ENCODE measurements around the gene PTTG1IP.

PTTG1IP gene

GRCh38 chr21:44902268-44903049 lies 29.0 kb upstream of the PTTG1IP start:
- Histone ChIP-seq H3K27me3 (ENCODE audit: control insufficient read depth in 1 of 2, insufficient read depth in 2 of 2, low read length in 2 of 2) (peaks cover 0 to 6% of the 10 kb centered on the region in 2 donors), H3K4me1 (ENCODE audit: control insufficient read depth in 1 of 2, insufficient read depth in 2 of 2, low read length in 2 of 2) (peaks cover 8 to 10% of the 10 kb centered on the region in 2 donors), H3K27ac (ENCODE audit: low read depth, low read length) (no peak overlapping the region), H3K4me3 (ENCODE audit: low read depth in 1 of 2, low read length in 2 of 2) (no peak overlapping the region), H3K9ac (ENCODE audit: low read depth in 1 of 2, low read length in 2 of 2) (no peak overlapping the region), H3K9me3 (ENCODE audit: control insufficient read depth in 1 of 2, low read length in 2 of 2) (no peaks in the 10 kb centered on the region), H3K36me3 (ENCODE audit: control insufficient read depth in 1 of 2, insufficient read depth in 2 of 2, low read length in 2 of 2) (peaks cover 6 to 28% of the 10 kb centered on the region in 2 donors)

DNA sequence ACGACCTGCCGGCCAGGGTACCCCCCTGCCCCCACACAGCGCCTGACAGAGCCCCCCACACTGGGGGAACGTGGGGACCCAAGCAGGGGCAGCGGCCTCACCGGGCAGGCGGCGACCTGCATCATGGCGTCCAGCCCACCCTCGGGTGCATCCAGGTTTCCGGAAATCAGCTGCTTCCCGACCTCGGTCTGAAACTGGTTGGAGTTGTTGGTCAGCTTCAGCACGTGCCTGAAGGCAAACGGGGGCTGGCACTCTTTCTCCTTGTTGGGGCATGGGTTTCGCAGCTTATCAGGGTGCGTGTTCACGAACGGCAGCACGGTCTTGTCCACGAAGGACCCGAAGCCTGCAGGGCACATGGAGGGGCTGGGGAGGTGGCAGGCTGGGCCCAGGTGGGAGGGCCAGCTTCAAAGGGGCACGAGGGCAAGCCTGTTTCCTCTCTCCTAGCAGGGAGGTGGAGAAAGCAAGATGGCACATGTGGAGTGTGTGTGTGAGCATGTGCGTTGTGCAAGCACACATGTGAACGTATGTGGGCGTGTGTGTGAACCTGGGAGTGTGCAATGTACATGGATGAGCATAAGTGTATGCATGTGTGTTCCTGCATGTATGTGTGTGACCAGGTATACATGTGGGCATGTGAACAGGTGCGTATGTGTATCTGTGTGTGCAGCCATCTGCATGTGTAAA lies 28.0 kb upstream of the PTTG1IP start:
- Histone ChIP-seq H3K9me3 (ENCODE audit: control insufficient read depth in 1 of 2, low read length in 2 of 2) (no peaks in the 10 kb centered on the region), H3K4me3 (ENCODE audit: low read depth in 1 of 2, low read length in 2 of 2) (no peak overlapping the region), H3K36me3 (ENCODE audit: control insufficient read depth in 1 of 2, insufficient read depth in 2 of 2, low read length in 2 of 2) (peaks cover 6 to 28% of the 10 kb centered on the region in 2 donors), H3K27me3 (ENCODE audit: control insufficient read depth in 1 of 2, insufficient read depth in 2 of 2, low read length in 2 of 2) (peaks cover 0 to 6% of the 10 kb centered on the region in 2 donors), H3K4me1 (ENCODE audit: control insufficient read depth in 1 of 2, insufficient read depth in 2 of 2, low read length in 2 of 2) (peaks cover 11 to 15% of the 10 kb centered on the region in 2 donors), H3K9ac (ENCODE audit: low read depth in 1 of 2, low read length in 2 of 2) (no peak overlapping the region), H3K27ac (ENCODE audit: low read depth, low read length) (no peak overlapping the region)

DNA sequence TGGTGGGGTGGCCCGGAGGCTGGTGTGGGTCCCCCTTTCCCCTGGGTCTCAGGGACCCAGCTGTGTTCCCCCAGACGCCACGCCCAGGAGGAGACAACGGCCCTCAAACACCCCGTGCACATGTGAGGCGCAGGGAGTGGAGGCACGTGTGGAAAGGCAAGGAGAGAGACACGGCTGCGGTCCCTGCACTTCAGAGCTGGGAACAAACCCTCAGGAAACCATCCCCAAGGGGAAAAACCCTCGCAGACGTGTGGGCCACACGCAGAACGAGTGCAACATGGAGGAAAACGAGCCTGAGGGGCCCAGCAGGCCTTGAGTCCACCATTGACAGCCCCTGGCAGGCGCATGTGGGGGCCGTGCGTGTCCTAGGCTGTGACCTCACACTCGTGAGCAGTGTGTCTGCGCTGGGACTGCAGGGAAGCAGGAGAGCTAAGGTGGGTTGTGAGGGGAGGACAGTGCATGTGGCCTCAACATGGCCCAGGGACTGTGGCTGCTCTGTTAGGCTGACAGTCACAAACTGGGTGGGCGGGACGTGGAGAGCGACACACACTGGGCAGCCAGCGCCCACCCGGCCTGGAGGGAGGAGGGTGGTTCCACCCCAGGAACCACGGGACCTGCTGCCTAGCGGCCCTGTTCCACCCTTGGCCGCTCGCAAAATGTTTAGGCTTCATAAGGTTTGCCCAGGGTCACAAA lies 27.2 kb upstream of the PTTG1IP start:
- Histone ChIP-seq H3K27me3 (ENCODE audit: control insufficient read depth in 1 of 2, insufficient read depth in 2 of 2, low read length in 2 of 2) (peaks cover 0 to 6% of the 10 kb centered on the region in 2 donors), H3K4me3 (ENCODE audit: low read depth in 1 of 2, low read length in 2 of 2) (no peak overlapping the region), H3K9me3 (ENCODE audit: control insufficient read depth in 1 of 2, low read length in 2 of 2) (no peaks in the 10 kb centered on the region), H3K36me3 (ENCODE audit: control insufficient read depth in 1 of 2, insufficient read depth in 2 of 2, low read length in 2 of 2) (peaks cover 6 to 28% of the 10 kb centered on the region in 2 donors), H3K4me1 (ENCODE audit: control insufficient read depth in 1 of 2, insufficient read depth in 2 of 2, low read length in 2 of 2) (peaks cover 11 to 15% of the 10 kb centered on the region in 2 donors), H3K9ac (ENCODE audit: low read depth in 1 of 2, low read length in 2 of 2) (no peak overlapping the region), H3K27ac (ENCODE audit: low read depth, low read length) (no peak overlapping the region)

DNA sequence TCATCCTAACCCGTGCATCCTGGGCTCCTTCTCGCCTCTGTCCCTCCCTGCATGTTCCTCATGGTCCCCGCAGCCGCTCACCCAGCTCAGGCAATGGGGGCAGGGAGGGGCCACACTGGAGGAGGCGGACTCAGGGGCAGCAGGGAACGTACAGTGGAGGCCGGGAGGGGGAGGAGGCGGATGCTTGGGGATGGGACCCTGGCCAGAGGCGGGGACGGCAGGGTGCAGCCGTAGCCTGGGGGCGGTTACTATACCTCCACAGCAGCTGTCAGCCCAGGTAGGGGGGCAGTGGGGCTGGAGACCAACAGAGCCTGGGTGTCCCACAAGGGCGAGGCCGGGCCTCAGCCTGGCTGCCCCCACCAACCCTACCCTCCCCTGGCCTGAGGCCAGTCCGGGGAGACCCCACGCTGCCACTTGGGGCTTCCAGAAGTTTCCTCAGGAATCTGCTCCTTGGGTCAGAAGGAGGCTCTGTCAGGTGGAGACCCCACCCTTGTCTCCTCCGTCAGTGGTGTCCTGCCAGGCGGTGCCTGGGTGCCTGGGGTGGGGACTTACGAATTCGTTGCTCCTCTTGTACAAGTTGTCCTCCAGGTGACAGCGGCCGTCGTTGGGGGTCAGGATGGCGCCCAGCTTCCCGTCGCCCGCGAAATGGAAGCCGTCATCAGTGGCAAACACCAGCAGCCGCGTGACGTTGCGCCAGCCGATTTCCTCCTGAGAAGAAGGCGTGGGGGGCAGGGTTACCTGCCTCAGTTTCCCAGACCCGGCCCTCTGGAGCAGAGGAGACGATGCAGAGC lies 26.5 kb upstream of the PTTG1IP start:
- peaks cover 6 to 28% of the 10 kb centered on the region in 2 donors for H3K36me3 ChIP-seq (ENCODE audit: control insufficient read depth in 1 of 2, insufficient read depth in 2 of 2, low read length in 2 of 2)
- no peaks in the 10 kb centered on the region for H3K9me3 ChIP-seq (ENCODE audit: control insufficient read depth in 1 of 2, low read length in 2 of 2)
- H3K4me3 ChIP-seq (ENCODE audit: low read depth in 1 of 2, low read length in 2 of 2) = no peak overlapping the region
- H3K27me3 ChIP-seq (ENCODE audit: control insufficient read depth in 1 of 2, insufficient read depth in 2 of 2, low read length in 2 of 2) = peaks cover 0 to 6% of the 10 kb centered on the region in 2 donors
- no peak overlapping the region for H3K27ac ChIP-seq (ENCODE audit: low read depth, low read length)
- no peak overlapping the region for H3K9ac ChIP-seq (ENCODE audit: low read depth in 1 of 2, low read length in 2 of 2)
- peaks cover 11 to 15% of the 10 kb centered on the region in 2 donors for H3K4me1 ChIP-seq (ENCODE audit: control insufficient read depth in 1 of 2, insufficient read depth in 2 of 2, low read length in 2 of 2)

DNA sequence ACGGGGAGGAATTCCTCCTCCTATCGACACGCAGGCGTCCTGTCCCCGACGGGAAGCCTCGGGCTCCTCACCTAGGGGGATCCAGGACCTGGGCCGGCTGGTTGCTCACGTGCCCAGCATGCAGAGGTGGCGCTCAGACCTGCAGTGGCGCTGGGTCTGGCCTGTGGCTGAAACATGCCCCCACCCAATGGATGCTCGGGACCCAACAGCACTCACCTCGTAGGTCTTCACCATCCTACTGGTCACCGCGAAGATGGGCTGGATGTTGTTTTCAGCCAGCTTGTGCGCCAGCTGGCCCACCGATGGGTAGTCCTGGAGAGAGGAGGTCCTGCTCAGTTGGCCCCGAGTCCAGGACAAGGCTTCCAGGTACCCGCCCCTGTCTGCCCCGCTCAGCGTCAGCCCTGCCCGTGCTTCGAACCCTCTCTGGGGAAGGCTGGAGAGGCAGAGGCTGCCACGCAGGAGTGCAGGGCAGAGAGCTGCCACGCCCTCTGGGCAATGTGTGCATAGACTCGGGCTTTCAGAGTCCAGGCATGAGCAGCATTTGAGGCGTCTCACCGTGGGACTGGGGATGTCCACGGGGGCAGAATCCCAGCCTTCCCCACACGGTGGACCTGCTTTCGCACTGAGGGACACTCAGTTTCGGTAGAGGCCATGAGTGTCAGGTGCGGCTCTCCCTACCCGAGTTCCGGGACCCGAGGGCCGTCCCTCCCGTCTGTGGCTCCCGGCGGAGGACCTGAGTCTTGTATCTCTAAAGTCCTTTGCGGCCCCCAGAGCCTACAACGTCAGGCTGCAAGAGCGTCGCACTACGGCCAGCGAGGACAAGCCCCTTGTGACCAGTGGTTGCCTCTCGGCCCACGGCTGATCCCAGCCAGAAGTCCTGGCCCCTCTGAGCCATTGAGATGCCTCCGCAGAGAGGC lies 25.6 kb upstream of the PTTG1IP start:
- Histone ChIP-seq H3K4me3 (ENCODE audit: low read depth in 1 of 2, low read length in 2 of 2) (no peak overlapping the region), H3K9ac (ENCODE audit: low read depth in 1 of 2, low read length in 2 of 2) (no peak overlapping the region), H3K27me3 (ENCODE audit: control insufficient read depth in 1 of 2, insufficient read depth in 2 of 2, low read length in 2 of 2) (peaks cover 0 to 6% of the 10 kb centered on the region in 2 donors), H3K4me1 (ENCODE audit: control insufficient read depth in 1 of 2, insufficient read depth in 2 of 2, low read length in 2 of 2) (peaks cover 11 to 15% of the 10 kb centered on the region in 2 donors), H3K9me3 (ENCODE audit: control insufficient read depth in 1 of 2, low read length in 2 of 2) (no peaks in the 10 kb centered on the region), H3K27ac (ENCODE audit: low read depth, low read length) (no peak overlapping the region), H3K36me3 (ENCODE audit: control insufficient read depth in 1 of 2, insufficient read depth in 2 of 2, low read length in 2 of 2) (peaks cover 6 to 28% of the 10 kb centered on the region in 2 donors)

- peaks cover 11 to 15% of the 10 kb centered on the region in 2 donors for H3K4me1 ChIP-seq (ENCODE audit: control insufficient read depth in 1 of 2, insufficient read depth in 2 of 2, low read length in 2 of 2)
- no peak overlapping the region for H3K27ac ChIP-seq (ENCODE audit: low read depth, low read length)
- peaks cover 6 to 28% of the 10 kb centered on the region in 2 donors for H3K36me3 ChIP-seq (ENCODE audit: control insufficient read depth in 1 of 2, insufficient read depth in 2 of 2, low read length in 2 of 2)
- H3K9ac ChIP-seq (ENCODE audit: low read depth in 1 of 2, low read length in 2 of 2) = no peak overlapping the region
- H3K9me3 ChIP-seq (ENCODE audit: control insufficient read depth in 1 of 2, low read length in 2 of 2) = no peaks in the 10 kb centered on the region
- no peak overlapping the region for H3K4me3 ChIP-seq (ENCODE audit: low read depth in 1 of 2, low read length in 2 of 2)
- H3K27me3 ChIP-seq (ENCODE audit: control insufficient read depth in 1 of 2, insufficient read depth in 2 of 2, low read length in 2 of 2) = peaks cover 0 to 6% of the 10 kb centered on the region in 2 donors
Measured at GRCh38 chr21:44898011-44898488, 24.6 kb upstream of the PTTG1IP start.

- Histone ChIP-seq H3K4me1 (ENCODE audit: control insufficient read depth in 1 of 2, insufficient read depth in 2 of 2, low read length in 2 of 2) (peaks cover 11 to 15% of the 10 kb centered on the region in 2 donors), H3K9ac (ENCODE audit: low read depth in 1 of 2, low read length in 2 of 2) (no peak overlapping the region), H3K27me3 (ENCODE audit: control insufficient read depth in 1 of 2, insufficient read depth in 2 of 2, low read length in 2 of 2) (peaks cover 0 to 6% of the 10 kb centered on the region in 2 donors), H3K27ac (ENCODE audit: low read depth, low read length) (no peak overlapping the region), H3K4me3 (ENCODE audit: low read depth in 1 of 2, low read length in 2 of 2) (no peak overlapping the region), H3K36me3 (ENCODE audit: control insufficient read depth in 1 of 2, insufficient read depth in 2 of 2, low read length in 2 of 2) (peaks cover 6 to 24% of the 10 kb centered on the region in 2 donors), H3K9me3 (ENCODE audit: control insufficient read depth in 1 of 2, low read length in 2 of 2) (no peaks in the 10 kb centered on the region)
Measured at GRCh38 chr21:44897326-44898010, 24.0 kb upstream of the PTTG1IP start.

DNA sequence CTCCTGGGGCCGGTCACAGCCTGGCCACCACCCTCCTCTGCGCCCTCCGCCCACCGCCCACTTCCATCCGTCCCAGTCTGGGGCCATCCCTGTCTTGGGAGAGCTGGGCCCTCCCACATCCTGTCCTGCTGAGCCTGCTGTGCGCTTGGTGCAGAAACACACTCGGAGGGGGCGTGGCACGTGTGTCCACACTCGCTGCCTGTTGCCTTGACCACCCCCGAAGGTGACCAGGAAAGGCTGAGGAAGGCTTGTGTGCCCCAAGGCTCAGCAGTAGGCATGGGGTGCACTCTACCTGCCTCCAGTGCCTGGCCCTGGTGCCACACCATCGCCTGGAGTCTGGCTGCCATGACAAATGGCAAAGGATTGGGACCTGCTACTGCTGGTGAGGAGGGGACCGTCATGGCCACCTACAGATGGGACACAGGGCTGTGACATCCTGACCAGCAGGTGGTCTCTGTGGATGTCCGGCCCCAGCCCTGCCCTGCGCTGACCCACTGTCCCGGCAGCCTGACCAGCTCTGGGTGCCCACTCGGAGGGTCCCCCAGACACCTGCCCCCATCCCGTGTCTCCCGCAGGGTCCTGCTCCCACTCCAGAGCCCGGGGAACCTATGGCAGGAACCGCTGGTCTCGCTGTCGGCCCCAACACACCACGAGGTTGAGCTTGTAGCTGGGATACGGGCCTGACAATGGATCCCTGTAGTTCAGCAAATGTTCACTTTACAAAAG lies 23.2 kb upstream of the PTTG1IP start:
- Histone ChIP-seq H3K27me3 (ENCODE audit: control insufficient read depth in 1 of 2, insufficient read depth in 2 of 2, low read length in 2 of 2) (peaks cover 0 to 10% of the 10 kb centered on the region in 2 donors), H3K4me3 (ENCODE audit: low read depth in 1 of 2, low read length in 2 of 2) (no peak overlapping the region), H3K27ac (ENCODE audit: low read depth, low read length) (no peak overlapping the region), H3K4me1 (ENCODE audit: control insufficient read depth in 1 of 2, insufficient read depth in 2 of 2, low read length in 2 of 2) (peaks cover 11 to 15% of the 10 kb centered on the region in 2 donors), H3K9ac (ENCODE audit: low read depth in 1 of 2, low read length in 2 of 2) (no peak overlapping the region), H3K9me3 (ENCODE audit: control insufficient read depth in 1 of 2, low read length in 2 of 2) (no peaks in the 10 kb centered on the region), H3K36me3 (ENCODE audit: control insufficient read depth in 1 of 2, insufficient read depth in 2 of 2, low read length in 2 of 2) (peaks cover 0 to 17% of the 10 kb centered on the region in 2 donors)

Measured in duodenal mucosa (tissue), 2 donors.